Measurements from ENCODE around the gene CCSER1. TPM values are rescaled to one million over a fixed set of nuclear protein-coding genes. Genes with fewer than 3 reads are reported as not detected.

Gene CCSER1
- total RNA-seq, 2 donors from 2014 or later = 11.8 to 12.5 TPM

- H3K27ac ChIP-seq = no peak overlapping the region
- no peaks in the 10 kb centered on the region for H3K9me3 ChIP-seq
- H3K4me1 ChIP-seq = no peaks in the 10 kb centered on the region
- no peak for TF ChIP-seq CTCF (IDR thresholded peaks at IDR 0.05)
- no peaks in the 10 kb centered on the region for H3K36me3 ChIP-seq
- no peak overlapping the region for H3K4me3 ChIP-seq
- no peak for DNase-seq (ENCODE audit: low spot score)
- H3K27me3 ChIP-seq = no peaks in the 10 kb centered on the region
Measured at GRCh38 chr4:90148574-90149148, 21.5 kb downstream of the CCSER1 start.

GRCh38 chr4:90152024-90152423 is 24.8 kb downstream of the CCSER1 start:
- no peak for DNase-seq (ENCODE audit: low spot score)
- TF ChIP-seq CTCF (IDR thresholded peaks at IDR 0.05) = no peak
- H3K27me3 ChIP-seq = no peaks in the 10 kb centered on the region
- no peaks in the 10 kb centered on the region for H3K36me3 ChIP-seq
- no peaks in the 10 kb centered on the region for H3K9me3 ChIP-seq
- no peak overlapping the region for H3K4me3 ChIP-seq
- H3K4me1 ChIP-seq = no peaks in the 10 kb centered on the region
- H3K27ac ChIP-seq = no peak overlapping the region

DNA sequence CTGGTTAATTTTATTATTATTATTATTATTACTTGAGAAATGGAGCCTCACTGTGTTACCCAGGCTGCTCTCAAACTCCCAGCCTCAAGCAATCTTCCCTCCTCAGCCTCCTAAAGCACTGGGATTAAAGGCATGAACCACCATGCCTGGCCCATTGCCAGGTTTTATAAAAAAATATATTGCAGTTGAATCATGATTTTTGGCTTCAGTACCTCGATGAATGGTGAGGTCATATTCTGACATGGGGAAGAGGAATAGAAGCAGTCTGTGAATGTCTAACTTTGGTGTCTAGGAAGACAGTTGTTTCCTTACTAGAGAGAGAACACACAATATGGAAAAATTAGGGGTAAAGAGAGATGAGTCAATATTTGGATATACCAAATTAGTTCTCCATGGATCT is 32.0 kb downstream of the CCSER1 start:
- no peaks in the 10 kb centered on the region for H3K36me3 ChIP-seq
- no peaks in the 10 kb centered on the region for H3K27me3 ChIP-seq
- no peak overlapping the region for H3K4me3 ChIP-seq
- H3K9me3 ChIP-seq = no peaks in the 10 kb centered on the region
- no peak for TF ChIP-seq CTCF (IDR thresholded peaks at IDR 0.05)
- peaks cover 0 to 5% of the 10 kb centered on the region in 2 donors for H3K4me1 ChIP-seq
- H3K27ac ChIP-seq = no peak overlapping the region
- DNase-seq (ENCODE audit: low spot score) = no peak

DNA sequence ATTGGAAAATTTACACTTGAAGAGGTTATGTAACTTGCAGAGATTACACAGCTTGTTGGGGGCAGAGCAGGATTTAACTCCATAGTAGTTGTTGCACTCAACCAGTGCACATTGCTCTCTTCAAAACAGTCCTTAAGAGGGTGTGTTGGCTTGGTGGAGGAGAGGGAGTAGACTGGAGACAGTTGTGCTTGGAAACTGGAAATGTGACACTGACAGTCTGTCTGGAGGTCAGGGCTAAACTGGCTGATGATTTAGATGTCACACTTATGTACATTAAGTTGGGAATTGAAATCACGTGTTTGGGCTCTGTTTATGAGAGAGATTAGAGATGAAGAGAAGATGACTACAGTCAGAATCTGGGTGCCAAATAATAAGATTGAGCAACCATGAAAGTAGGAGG is 32.9 kb downstream of the CCSER1 start:
- H3K36me3 ChIP-seq = no peaks in the 10 kb centered on the region
- no peak for TF ChIP-seq CTCF (IDR thresholded peaks at IDR 0.05)

DNA sequence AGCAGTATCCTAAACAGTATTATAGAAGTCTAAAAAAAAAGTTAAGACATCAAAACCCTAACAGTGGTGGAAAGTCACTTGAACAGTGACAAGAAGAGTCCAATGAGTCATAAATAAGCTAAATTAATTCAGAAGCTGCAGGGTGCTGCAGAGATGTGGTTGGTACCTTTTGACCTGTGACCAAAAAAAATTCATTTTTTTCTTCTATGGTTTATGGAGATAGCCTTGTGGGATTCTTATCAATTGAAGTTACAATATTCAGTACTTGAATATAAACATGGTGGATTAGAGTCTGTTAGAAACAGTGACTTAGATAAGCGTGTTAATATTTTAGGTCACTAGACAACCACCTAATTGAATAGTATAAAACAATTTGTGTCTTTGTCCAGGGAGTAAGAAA is 35.4 kb downstream of the CCSER1 start:
- Histone ChIP-seq H3K27ac (no peak overlapping the region), H3K36me3 (no peaks in the 10 kb centered on the region), H3K9me3 (no peaks in the 10 kb centered on the region), H3K27me3 (no peaks in the 10 kb centered on the region), H3K4me3 (no peak overlapping the region), H3K4me1 (peaks cover 0 to 5% of the 10 kb centered on the region in 2 donors)
- no peak for TF ChIP-seq CTCF (IDR thresholded peaks at IDR 0.05)
- no peak for DNase-seq (ENCODE audit: low spot score)

More for the DNA sequence above, 32.9 kb downstream of the CCSER1 start:
- H3K4me3 ChIP-seq = no peak overlapping the region
- peaks cover 0 to 5% of the 10 kb centered on the region in 2 donors for H3K4me1 ChIP-seq
- H3K27ac ChIP-seq = no peak overlapping the region
- no peaks in the 10 kb centered on the region for H3K27me3 ChIP-seq
- no peak for DNase-seq (ENCODE audit: low spot score)
- no peaks in the 10 kb centered on the region for H3K9me3 ChIP-seq

DNA sequence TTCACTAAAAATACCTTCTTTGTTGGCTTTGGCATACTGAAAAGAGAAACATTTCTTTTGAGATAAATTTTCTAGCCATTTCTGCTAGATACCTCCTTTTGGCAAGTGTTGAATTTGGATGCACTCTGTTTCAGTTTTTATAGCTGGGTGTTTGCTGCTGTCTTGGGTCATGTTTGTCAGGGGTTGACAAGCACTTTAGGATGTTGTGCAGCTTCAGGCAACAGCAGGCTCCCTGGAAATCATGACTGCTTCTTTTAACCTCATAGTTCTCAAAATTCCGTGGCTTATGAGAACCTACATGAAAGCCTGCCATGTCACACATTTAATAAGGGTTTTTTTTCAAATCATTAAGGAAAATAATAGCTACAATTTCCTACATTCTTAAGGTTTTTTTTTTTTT is 36.7 kb downstream of the CCSER1 start:
- TF ChIP-seq CTCF (IDR thresholded peaks at IDR 0.05) = no peak
- Histone ChIP-seq H3K27ac (no peak overlapping the region), H3K9me3 (no peaks in the 10 kb centered on the region), H3K27me3 (no peaks in the 10 kb centered on the region), H3K4me3 (no peak overlapping the region), H3K36me3 (no peaks in the 10 kb centered on the region), H3K4me1 (peaks cover 0 to 5% of the 10 kb centered on the region in 2 donors)
- no peak for DNase-seq (ENCODE audit: low spot score)
